ENCODE measurements around the gene CDK5.

CDK5 gene

GRCh38 chr7:151086802-151087244 lies 29.1 kb upstream of the CDK5 start:
- no peak for TF ChIP-seq CTCF (IDR thresholded peaks at IDR 0.05; ENCODE audit: low read depth, low read length, missing control alignments)

GRCh38 chr7:151085691-151086620 lies 28.3 kb upstream of the CDK5 start, which contains the start of gene AGAP3:
Gene AGAP3 (plus strand): TSS chr7:151086475. CDS start chr7:151086742, 267 bp downstream.
- H3K4me3 ChIP-seq (replicated peaks; ENCODE audit: low read depth, low read length) = peak within 1 kb of the TSS; percentile 97
- no peak for DNase-seq (ENCODE audit: extremely low read depth, low read depth)
- no peak for TF ChIP-seq CTCF (IDR thresholded peaks at IDR 0.05; ENCODE audit: low read depth, low read length, missing control alignments)

More at GRCh38 chr7:151086802-151087244, 29.1 kb upstream of the CDK5 start:
- DNase-seq (ENCODE audit: extremely low read depth, low read depth) = no peak
- H3K4me3 ChIP-seq (replicated peaks; ENCODE audit: low read depth, low read length) = peak overlapping the region; percentile 97

GRCh38 chr7:151085329-151085690 lies 27.6 kb upstream of the CDK5 start:
- TF ChIP-seq CTCF (IDR thresholded peaks at IDR 0.05; ENCODE audit: low read depth, low read length, missing control alignments) = no peak
- peak overlapping the region; percentile 53 for H3K4me3 ChIP-seq (replicated peaks; ENCODE audit: low read depth, low read length)
- no peak for DNase-seq (ENCODE audit: extremely low read depth, low read depth)

- H3K4me3 ChIP-seq (replicated peaks; ENCODE audit: low read depth, low read length) = peak overlapping the region; percentile 64
- no peak for DNase-seq (ENCODE audit: extremely low read depth, low read depth)
- TF ChIP-seq CTCF (IDR thresholded peaks at IDR 0.05; ENCODE audit: low read depth, low read length, missing control alignments) = no peak
These were observed 26.1 kb upstream of the CDK5 start for GRCh38 chr7:151083824-151084160.

GRCh38 chr7:151083071-151083823 lies 25.6 kb upstream of the CDK5 start, which contains the start of gene TMUB1:
Gene TMUB1 (minus strand): TSS chr7:151083493. CDS start chr7:151082563, 930 bp downstream.
- no peak for DNase-seq (ENCODE audit: extremely low read depth, low read depth)
- TF ChIP-seq CTCF (IDR thresholded peaks at IDR 0.05; ENCODE audit: low read depth, low read length, missing control alignments) = no peak
- peak within 1 kb of the TSS; percentile 64 for H3K4me3 ChIP-seq (replicated peaks; ENCODE audit: low read depth, low read length)

GRCh38 chr7:151082141-151083070 lies 24.7 kb upstream of the CDK5 start:
- DNase-seq (ENCODE audit: extremely low read depth, low read depth) = no peak
- peak overlapping the region; percentile 64 for H3K4me3 ChIP-seq (replicated peaks; ENCODE audit: low read depth, low read length)
- no peak for TF ChIP-seq CTCF (IDR thresholded peaks at IDR 0.05; ENCODE audit: low read depth, low read length, missing control alignments)

Measured in HFF-Myc (cell line).